Stimulated activated CD4-positive, alpha-beta T cell treated with anti-CD3 and anti-CD28 coated beads, Interleukin-1b, Interleukin-23, amount 100 ng/mL, for 48 hours (primary cell): ENCODE results near the gene SLC46A2.

Source experiments
- DNase-seq: peaks from one replicate; pipeline ENCODE4 v3.0.0-alpha.2; 2020

Gene SLC46A2

DNA sequence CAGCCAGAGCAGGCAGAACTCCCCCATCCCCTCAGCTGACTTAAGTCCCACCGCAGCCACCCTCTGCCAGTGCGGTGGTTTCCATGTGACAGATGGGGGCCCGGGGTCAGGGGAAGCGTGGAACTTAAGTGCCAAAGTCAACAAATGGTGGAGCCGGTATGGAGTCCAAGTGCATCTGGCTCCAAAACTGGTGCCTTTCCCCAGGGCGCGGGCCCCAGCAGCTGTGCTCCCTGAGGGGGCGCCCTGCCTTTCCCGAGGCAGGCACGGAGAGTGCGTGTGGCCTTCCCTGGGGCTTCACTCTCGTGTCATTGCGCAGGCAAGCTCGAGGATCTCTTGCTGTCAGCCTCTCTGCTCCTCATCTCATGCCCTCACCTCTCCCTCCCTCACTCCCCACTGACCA lies 33.8 kb downstream of the SLC46A2 start:
- DNase-seq = no peak

DNA sequence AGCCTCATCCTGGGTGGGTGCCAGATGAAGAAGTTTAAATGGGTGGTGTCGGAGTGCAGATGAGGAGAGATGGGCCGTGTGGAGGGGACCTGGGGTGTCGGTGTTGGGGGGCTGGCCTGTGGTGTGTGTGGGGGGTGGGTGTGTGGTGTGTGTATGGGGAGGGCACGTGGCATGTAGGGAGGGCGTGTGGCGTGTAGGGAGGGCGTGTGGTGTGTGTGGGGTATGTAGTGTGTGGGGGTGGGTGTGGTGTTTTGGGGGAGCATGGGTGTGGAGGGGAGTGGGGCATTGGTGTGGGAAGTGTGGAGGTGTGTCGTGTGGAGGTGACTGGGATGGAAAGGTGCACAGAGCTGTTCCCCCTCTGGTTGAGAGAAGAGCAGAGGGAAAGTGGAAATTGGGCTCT lies 34.5 kb downstream of the SLC46A2 start:
- no peak for DNase-seq

DNA sequence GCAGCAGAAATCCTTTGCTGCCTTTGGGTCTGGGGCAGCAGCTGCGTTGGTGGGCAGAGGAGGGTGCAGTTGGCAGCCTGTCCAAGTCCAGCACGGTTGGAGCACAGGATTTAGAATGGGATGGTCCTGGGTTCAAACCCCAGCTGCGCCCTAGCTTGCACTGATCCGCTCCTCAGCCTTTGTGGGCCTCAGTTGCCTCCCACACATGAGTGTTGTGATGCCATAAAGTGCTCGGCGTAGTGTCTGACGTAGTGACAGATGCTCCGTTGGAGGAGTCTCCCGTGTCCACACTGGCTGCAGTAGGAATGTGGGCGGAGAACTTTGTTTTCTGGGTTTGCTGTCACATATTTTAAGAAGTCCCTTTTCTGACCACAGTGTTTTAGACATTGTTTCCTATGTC lies 36.0 kb downstream of the SLC46A2 start:
- no peak for DNase-seq

DNA sequence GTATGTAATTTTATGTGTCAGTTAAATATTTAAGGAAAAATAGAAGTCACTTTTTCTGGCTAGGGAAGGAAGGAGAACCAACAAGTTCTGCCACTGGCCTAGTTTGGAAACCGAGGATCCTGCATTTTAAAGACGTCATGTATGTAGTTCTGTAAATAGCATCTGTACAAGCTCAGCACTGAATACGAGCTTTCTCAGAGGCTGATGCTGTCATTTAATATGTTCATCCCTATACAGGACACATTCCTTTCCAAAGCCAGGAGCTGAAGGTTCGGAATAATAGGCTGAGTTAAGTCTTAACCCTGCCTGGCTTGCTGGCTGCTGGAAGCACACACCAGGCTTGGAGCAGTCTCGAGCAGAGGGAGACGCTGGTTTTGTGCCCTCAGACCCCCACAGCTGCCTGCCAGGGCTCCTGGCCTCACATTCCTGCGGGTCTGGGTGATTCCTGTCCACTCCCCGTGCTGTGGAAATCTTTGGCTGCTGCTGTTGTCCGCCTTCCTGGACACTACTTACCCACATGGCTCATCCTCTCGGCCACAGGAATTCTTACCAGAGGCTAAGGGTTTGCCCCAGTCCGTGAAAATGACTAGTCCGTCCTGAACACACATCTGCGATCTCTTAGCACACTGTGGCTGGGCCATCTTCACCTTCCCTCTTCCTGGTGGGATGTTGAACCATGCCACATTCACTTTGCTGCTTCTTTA lies 36.6 kb downstream of the SLC46A2 start:
- no peak for DNase-seq

DNA sequence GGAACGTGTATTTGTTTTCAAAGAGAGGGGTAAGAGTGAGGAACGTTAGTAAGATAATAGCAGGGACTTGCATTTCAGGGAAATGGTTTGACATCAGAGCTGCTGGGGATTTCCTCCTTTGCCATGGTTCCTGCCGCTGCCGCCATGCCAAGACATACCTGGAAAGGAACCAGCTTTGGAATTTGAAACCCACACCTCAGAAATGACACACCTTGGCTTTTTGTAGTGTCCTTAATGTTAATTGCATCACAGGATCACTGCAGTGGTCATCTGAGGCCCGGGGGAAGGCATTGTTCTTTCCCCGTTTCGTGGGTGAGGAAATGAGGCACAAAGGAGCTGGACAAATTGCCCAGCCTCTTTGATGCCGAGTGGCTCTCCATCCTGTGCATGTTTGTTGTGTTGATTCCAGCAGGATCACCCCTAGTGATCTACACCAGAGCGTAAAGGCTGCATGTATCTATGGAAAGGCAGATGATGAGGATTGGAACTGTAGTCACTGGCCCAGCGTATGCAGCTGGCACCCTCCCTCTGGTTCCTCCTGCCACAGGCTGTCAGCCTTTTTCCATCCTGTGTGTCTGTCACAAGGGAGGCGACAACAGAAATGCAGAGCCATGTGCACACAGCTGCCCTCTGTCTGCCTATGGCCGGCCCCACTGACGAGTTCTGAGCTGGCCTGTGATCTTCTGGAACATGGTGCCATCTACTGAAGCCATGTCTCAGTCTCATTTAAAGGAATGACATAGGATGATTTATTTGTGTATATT lies 37.8 kb downstream of the SLC46A2 start:
- no peak for DNase-seq

DNA sequence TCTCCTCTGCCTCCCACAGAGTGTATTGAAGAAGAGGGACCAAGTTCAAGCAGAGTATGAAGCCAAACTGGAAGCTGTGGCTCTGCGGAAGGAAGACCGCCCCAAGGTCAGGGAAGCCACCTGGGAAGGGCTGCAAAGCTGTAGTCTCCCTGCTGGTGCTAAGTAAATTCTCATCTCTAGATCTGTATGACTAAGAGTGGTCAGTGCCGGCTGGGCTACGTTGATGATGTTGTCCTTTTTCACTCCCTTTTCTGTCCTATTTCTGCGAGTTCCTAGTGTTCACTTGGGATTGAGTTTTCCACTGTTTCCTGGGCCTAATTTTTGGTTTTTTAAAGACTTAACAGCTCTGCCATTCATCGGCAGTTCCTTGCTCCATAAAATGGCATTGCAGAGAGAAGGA lies 39.8 kb downstream of the SLC46A2 start:
- DNase-seq = no peak

DNA sequence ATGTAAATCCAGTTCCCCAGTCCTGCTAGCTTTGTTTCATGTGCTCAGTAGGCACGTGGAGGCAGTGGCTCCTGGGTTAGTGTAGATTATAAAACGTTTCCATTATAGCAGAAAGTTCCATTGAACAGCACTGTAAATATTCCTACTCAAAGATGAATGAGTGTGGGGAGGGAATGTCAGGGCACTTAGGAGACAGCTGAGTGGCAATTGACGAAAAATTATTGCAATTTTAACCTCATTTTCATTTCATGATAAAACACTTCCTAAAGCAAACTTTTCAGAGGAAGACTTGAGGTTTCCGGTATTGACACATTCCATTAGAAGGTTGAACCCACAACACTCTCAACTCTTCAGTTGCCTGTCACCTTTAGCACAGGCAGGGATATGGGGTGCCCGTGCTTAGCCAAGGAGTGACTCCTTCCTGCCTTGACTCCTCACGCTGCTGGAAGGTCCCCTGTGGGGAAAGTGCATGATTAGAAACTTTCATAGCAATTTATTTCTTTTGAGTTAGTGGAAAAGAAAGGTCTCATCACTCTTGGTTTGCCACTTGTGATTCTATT lies 41.2 kb downstream of the SLC46A2 start:
- DNase-seq = peak; percentile 19

DNA sequence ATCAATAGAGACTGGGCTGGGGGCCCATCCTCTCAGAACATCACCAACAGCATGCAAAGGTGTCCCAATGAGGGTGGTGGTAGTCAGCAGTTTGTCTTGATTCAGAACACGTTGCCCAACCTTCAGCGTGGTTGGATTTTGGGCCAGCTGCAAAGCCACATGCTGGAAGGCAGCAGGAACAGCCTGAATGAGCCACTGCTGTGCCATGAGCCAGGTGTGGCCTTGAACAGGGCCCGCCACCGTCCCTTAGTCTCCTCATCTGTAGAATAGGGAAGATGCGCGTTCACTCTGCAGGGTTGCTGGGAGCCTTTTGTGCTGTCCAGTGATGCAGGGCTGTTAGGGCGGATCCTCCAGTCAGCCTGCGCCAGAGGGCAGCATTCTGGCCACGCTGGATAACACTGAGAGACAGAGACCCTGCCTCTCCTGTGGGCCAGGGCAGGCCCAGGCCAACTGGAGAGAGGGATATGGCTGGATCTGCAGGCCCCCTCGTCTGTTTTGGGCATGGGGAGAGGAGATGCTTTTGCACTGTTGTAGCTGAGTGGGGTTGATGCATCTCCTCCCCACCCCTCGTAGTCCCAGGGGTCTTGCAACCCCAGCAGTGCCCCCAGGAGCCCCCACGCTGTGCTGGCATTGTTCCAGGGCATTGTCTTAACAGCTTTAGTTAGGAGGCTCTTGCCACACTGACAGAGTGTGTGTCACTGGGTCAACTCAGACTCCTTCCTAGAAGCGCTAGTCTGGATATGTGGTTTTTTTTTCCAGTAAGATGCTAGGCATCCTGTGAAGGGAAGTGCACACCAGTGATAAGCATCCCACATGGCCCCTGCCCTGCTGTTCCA lies 42.1 kb downstream of the SLC46A2 start:
- DNase-seq = no peak

DNA sequence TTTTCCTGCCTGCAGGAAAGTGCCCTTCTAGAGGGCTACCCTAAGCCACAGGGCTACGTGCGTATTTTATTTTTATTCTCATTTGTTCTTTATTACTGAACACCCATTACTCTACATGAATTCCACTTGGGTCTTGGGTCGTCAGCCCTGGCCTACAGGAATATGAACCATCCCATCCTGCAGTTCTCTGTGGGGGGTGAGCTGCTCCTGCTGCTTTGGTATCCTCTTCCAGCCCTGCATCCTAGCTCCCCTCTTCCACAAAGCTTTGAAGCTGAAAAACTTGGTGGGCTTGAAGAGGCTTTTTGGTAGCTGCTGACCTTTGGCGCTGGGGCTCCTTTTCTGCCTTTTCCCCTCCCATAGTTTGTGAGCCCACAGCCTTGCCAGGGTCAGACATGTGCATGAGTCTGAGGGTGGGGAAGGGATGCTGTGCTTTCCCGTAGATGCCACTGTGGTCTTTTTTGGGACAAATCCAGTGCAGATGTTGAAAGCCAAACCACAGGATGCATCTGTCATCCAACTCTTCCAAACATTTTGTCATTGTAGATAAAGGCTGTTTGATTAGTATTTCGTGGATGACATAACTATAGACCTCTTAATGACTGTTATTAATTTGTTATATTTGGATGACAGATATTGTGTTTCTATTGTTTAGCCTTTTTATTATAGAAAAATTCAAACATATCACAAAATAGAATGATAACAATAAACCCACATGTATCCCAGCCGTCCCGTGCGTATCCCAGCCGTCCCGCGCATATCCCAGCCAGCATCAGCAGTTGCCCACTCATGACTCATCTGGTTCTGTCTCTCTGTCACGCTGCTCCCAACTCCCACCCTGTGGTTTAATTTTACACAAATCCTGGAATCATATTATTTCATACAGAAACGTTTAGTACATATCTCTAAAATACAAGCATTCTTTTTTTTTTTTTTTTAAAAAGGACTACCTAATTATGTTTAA lies 43.9 kb downstream of the SLC46A2 start:
- no peak for DNase-seq

DNA sequence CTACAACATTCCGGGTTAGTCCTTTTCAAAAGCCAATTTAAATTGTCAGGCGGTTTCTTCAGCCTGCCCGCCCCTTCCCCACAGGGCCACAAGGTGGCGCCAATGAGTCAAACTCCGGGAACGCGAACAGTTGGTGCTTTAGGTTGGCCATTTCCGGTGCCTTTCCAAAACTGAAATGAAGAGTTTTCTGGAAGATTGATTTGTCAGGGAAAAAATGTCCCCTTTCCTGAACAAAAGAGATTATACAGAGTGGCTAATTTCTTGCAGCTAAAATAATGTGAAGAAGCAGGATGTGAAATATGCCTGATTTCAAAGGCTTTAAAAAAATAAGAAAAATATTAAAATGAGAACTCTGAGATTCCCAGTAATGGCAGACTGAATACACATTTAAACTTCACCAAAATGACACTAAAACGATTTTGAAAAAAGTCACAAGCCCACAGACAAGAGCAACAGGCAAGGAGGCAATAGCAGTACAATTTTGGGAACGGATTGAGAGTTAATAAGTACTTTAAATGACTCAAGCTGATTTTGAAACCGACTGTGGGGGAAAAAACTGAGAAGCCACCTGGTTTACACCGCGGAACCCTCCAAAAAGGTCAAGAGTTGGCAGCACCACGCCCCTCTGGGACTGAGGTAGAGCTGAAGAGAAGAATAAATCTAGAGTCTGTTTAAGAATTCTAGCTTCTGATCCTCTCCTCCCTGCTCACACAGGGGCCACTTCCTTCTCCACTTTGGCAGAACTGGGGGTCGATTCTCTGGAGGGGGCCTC lies 45.7 kb downstream of the SLC46A2 start:
- peak; percentile 78 for DNase-seq

DNA sequence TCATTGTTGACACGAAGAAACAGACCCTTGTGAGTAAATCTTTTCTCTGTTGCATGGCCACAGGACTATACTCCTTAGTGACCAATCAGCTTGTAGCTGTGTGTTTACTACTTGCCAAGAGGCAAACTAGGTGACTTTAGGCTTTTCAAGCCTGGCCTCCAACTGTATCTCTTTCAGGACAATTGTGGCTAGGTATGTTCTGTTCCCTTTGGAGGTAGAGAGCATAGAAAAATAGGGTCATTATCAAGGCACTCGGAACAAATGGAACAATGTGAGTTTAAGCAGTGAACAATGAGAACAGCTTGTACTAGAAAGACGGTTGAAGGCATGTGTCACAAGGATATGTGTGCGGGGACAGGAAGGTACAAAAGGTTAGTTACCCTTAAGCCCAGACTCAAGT lies 48.1 kb downstream of the SLC46A2 start:
- DNase-seq = no peak

DNA sequence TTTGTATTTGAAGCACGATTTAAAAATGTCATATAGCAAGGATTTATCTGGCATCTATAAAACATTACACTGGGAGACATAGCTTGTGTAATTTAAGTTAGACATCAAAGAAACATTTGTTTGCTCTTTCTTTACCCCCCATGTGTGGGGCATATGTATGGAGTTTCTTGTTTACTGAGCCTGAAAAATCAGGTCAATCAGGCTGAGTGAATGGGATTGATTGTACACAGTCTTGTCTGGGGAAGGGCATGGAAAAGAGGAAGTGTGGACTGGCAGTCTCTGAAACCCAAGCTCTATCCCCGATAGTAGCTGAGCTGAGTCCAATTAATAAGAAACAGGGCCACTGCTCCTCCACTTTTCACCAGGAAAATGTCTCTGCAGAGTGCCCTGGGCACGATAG lies 49.4 kb downstream of the SLC46A2 start:
- no peak for DNase-seq

DNA sequence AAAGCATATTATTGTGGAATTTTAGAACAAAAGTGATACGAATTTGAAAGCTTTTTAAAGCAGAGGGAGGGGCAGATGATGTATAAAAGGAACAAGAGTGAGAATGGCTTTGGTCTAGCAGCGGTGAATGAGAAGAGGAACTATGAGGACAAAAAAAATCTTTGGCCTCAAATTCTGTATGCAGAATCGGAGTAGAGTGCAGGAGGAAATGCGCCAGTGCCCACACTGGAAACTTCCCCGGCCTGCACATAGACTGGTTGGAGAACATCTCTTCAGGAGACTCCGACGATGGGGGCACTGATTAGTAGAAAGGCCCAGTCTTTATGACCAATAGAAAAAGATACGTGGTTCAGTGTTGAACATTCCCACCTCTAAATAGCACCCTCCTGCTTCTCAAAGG lies 51.3 kb downstream of the SLC46A2 start:
- DNase-seq = no peak

DNA sequence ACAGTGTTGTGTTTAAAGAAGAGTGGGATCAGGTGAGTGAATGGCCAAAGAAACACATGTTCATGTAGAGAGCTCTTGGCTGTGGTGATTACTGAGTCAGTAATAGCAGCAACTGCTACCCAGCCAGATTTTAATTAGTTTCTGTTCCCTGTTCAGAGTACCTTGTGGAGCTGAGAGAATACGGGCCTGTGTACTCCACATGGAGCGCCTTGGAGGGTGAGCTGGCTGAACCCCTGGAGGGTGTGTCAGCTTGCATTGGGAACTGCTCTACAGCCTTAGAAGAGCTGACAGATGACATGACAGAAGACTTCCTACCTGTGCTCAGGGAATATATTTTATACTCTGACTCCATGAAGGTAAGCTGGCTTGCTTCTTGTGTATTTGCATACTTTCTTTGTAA lies 52.3 kb downstream of the SLC46A2 start:
- DNase-seq = no peak

DNA sequence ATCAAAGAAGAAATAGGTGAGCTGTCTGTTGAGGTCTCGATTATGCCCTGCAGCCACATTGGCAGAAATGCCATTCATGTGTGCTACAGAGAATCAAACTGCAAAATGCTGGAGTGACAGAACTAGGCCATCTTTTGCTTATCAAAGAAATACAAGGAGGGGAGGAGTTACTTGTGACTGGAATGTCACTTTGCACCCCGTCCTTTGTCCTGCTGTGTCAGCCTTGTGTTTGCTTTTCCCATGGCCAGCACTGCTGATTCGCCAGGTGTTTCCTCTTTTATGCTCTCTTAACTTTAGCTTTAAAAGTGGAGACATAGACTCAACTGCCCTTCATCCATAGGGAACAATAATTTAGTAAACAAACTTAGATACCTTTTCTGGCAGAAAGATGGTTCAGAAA lies 54.3 kb downstream of the SLC46A2 start:
- no peak for DNase-seq

DNA sequence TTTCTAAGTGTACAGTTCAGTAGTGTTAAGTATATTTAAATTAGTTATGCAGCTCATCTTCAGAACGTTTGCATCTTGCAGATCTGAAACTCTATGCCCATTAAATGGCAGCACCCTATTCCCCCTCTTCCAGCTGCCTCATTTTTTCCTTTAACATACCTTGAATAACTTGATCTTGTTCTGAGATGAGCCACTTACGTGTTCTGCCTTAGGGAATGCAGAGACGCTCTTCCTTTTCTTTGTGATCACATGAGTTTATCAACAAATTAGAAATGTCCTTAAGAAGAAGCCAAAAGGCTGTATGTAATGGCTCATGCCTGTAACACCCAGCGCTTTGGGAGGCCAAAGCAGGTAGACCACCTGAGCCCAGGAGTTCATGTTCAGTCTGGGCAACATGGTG lies 57.6 kb downstream of the SLC46A2 start:
- DNase-seq = no peak

DNA sequence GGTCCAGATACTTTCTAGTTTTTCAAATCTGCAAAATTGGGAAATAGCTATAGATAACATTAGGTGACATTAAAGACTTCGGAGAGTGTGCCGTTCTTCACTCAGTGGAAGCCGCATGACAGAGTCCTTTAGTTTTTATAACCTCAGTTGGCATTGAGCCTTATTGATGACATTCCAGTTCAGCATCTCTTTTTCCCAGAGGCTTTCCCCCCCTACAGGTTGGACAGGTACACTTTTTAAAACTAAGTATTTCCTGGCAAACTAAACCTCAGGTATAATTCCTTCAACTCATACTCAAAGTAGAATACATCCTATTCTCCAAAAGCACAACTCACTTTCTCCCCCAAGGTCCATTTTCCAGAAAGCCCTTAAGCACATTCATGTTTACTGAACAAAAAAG lies 58.7 kb downstream of the SLC46A2 start:
- no peak for DNase-seq

DNA sequence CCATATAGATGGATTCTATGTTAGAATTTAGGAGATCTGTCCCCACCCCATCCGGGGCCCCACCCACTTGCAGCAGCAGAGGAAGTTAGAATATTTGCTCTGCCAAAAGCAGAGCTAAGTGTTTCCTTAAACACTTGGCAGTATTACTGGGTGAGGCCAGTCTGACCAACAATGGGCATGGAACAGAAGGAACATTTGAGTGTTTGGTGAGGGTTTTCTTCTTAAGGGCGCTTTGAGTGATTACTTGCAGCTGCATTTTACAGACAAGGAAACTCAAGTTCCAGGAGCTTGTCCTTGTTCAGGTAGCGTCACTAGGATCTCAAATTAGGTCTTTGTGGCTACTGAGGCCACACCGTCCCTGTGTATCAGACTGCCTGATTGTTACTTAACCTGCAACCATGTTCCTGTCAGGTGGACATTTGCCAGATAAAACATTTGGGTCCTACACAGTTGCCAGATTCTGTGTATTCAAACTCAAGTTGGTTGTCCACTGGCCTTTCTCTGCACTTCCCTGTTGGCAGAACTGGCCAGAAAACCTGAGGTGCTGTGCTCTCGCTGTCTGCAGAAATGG lies 59.3 kb downstream of the SLC46A2 start:
- no peak for DNase-seq
